Tibial nerve (tissue), 4 donors: ENCODE measurements around the gene EVPL. TPM values are rescaled to one million over a fixed set of nuclear protein-coding genes. Genes with fewer than 3 reads are reported as not detected.
"Not testable (repeated sequence)": the region's sequence is repeated elsewhere in the genome, so short reads cannot be mapped to it uniquely, and the experiment has no call there.

Experiments used
- DNase-seq, 2 donors: peaks; one replicate each; pipeline ENCODE4 v3.0.0-alpha.2; 2019; ENCODE audit warnings: low spot score in 2 of 2
- H3K27ac ChIP-seq, 4 donors: fragments of 200-600 bp; sonication (generic) in 3 of 4; one replicate each; pipeline ENCODE4 v1.5.1; 2017 to 2019; ENCODE audit warnings: mild to moderate bottlenecking in 1 of 4
- H3K27me3 ChIP-seq, 2 donors: fragments of 200-600 bp; sonication (generic) in 1 of 2; one replicate each; pipeline versions ENCODE4 v1.5.1 to v1.6.0; 2017 to 2019
- H3K36me3 ChIP-seq, 3 donors: fragments of 200-600 bp; sonication (generic); one replicate each; pipeline ENCODE4 v1.5.1; 2018 to 2019
- H3K4me1 ChIP-seq, 4 donors: fragments of 200-600 bp; sonication (generic) in 3 of 4; one replicate each; pipeline ENCODE4 v1.5.1; 2017 to 2019
- H3K4me3 ChIP-seq, 4 donors: fragments of 200-600 bp; sonication (generic) in 3 of 4; one replicate each; pipeline ENCODE4 v1.5.1; 2017 to 2019; ENCODE audit warnings: mild to moderate bottlenecking in 1 of 4, moderate library complexity in 1 of 4
- H3K9me3 ChIP-seq, 4 donors: fragments of 200-600 bp; sonication (generic) in 3 of 4; one replicate each; pipeline ENCODE4 v1.5.1; 2017 to 2019
- CTCF ChIP-seq, 5 experiments: fragments of 200-600 bp in 3 of 5; fragments of 450-650 bp in 2 of 5; sonication (generic) in 3 of 5; IDR thresholded peaks; one replicate each; pipeline ENCODE4 v1.5.1; 2016 to 2019; ENCODE audit warnings: antibody characterized with exemption in 5 of 5, mild to moderate bottlenecking in 3 of 5, moderate library complexity in 2 of 5
- EP300 ChIP-seq, 2 donors: sonication (generic); formaldehyde crosslinking; IDR thresholded peaks; one replicate each; pipeline ENCODE4 v1.6.1; 2017; ENCODE audit warnings: antibody characterized with exemption in 2 of 2, mild to moderate bottlenecking in 1 of 2
- POLR2A ChIP-seq, 2 donors: fragments of 450-650 bp; IDR thresholded peaks; one replicate each; pipeline ENCODE4 v1.6.1; 2017; ENCODE audit warnings: antibody characterized with exemption in 2 of 2, mild to moderate bottlenecking in 2 of 2, moderate library complexity in 2 of 2
- WGBS, 2 donors: methylation state at CpG; one replicate each; pipeline ENCODE4 v1.1.5; 2018; 5-methylcytosine and 5-hydroxymethylcytosine counted together
- total RNA-seq, 4 donors: library from RNA; depleted of rRNA; stranded (reverse); fragments of >200 nt; gene quantifications; one replicate each; pipeline ENCODE4 v1.1.0, GENCODE V29; 2016

The EVPL gene
- total RNA-seq, 4 donors from 2014 or later = 0.98 to 3.0 (median 2.1) TPM; not detected in 1

GRCh38 chr17:75970626-75971025 lies 56.5 kb downstream of the EVPL start:
- Histone ChIP-seq H3K36me3 (peaks cover 0 to 45% (median 0%) of the 10 kb centered on the region in 3 donors), H3K4me3 (no peak overlapping the region), H3K27ac (no peak overlapping the region), H3K9me3 (no peaks in the 10 kb centered on the region), H3K4me1 (peaks cover 0 to 7% (median under 1%) of the 10 kb centered on the region in 4 donors), H3K27me3 (no peaks in the 10 kb centered on the region)
- DNase-seq = no peak
- TF ChIP-seq CTCF (IDR thresholded peaks at IDR 0.05) (no peak), EP300 (IDR thresholded peaks at IDR 0.05) (no peak), POLR2A (IDR thresholded peaks at IDR 0.05) (no peak)
- 82 to 91% methylated on average over 7 of the region's 7 CpGs for WGBS, 2 donors

- Histone ChIP-seq H3K27me3 (no peaks in the 10 kb centered on the region), H3K36me3 (peaks cover 0 to 46% (median 0%) of the 10 kb centered on the region in 3 donors), H3K4me1 (peaks cover 0 to 1% (median 0%) of the 10 kb centered on the region in 4 donors), H3K27ac (peak overlapping the region in 1 of 4 donors; percentile 1), H3K4me3 (no peak overlapping the region), H3K9me3 (no peaks in the 10 kb centered on the region)
- no peak for DNase-seq
- 54 to 67% methylated on average over 4 of the region's 4 CpGs for whole genome bisulfite sequencing, 2 donors
- no peak for TF ChIP-seq POLR2A (IDR thresholded peaks at IDR 0.05)
- TF ChIP-seq CTCF (IDR thresholded peaks at IDR 0.05) = no peak
- TF ChIP-seq EP300 (IDR thresholded peaks at IDR 0.05) = peak in 1 of 2 donors; percentile 32
Observed at GRCh38 chr17:75970011-75970523, 57.0 kb downstream of the EVPL start.

GRCh38 chr17:75969044-75969443 lies 58.1 kb downstream of the EVPL start:
- 85 to 96% methylated on average over 10 of the region's 10 CpGs for WGBS, 2 donors
- H3K27ac ChIP-seq, DNase-seq, H3K9me3 ChIP-seq, H3K27me3 ChIP-seq, H3K4me3 ChIP-seq, H3K4me1 ChIP-seq: not testable (repeated sequence)
- peaks cover 0 to 49% (median 0%) of the 10 kb centered on the region in 3 donors for H3K36me3 ChIP-seq

GRCh38 chr17:75965468-75965867 lies 61.6 kb downstream of the EVPL start:
- 91 to 95% methylated on average over 6 of the region's 6 CpGs for WGBS, 2 donors
- H3K27ac ChIP-seq = no peak overlapping the region
- TF ChIP-seq POLR2A (IDR thresholded peaks at IDR 0.05) (no peak), CTCF (IDR thresholded peaks at IDR 0.05) (no peak), EP300 (IDR thresholded peaks at IDR 0.05) (no peak)
- no peak for DNase-seq
- H3K4me1 ChIP-seq = no peaks in the 10 kb centered on the region
- no peak overlapping the region for H3K4me3 ChIP-seq
- no peaks in the 10 kb centered on the region for H3K27me3 ChIP-seq
- H3K9me3 ChIP-seq = no peaks in the 10 kb centered on the region
- H3K36me3 ChIP-seq = peaks cover 0 to 31% (median 0%) of the 10 kb centered on the region in 3 donors

GRCh38 chr17:75959839-75960511 lies 67.1 kb downstream of the EVPL start:
- 95 to 96% methylated on average over 11 of the region's 11 CpGs for WGBS, 2 donors
- TF ChIP-seq CTCF (IDR thresholded peaks at IDR 0.05) = no peak
- H3K9me3 ChIP-seq = no peaks in the 10 kb centered on the region
- H3K27me3 ChIP-seq = no peaks in the 10 kb centered on the region
- H3K27ac ChIP-seq = no peak overlapping the region
- H3K4me3 ChIP-seq = no peak overlapping the region
- H3K4me1 ChIP-seq = peaks cover 0 to 6% (median 0%) of the 10 kb centered on the region in 4 donors
- peaks cover 0 to 40% (median 6%) of the 10 kb centered on the region in 3 donors for H3K36me3 ChIP-seq
- DNase-seq = no peak
